Measurements from ENCODE around the gene NET1. TPM values are rescaled to one million over a fixed set of nuclear protein-coding genes. Genes with fewer than 3 reads are reported as not detected.

Gene NET1
- total RNA-seq, 1 donor from 2014 or later, result 90.5 TPM

DNA sequence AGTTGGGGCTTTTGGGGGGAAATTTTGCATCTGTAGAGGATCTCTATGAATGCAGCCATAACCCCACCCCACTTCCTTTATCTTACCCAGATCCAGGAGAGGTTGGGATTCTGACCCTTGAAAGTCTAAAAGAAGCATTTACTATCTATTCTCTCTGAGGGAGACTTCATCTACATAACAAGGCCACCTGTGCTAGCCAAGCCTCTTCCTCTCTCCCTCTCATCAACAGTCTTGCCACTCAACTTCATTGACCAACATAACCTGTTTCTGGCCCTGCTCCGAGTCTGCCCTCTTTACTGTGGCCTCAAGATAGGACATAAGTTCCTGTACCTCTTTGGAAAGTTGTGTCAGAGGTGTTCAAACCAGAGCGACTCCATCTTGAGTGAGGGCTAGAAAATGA lies 27.1 kb upstream of the NET1 start:
- Mint-ChIP-seq H3K4me3 (no peak overlapping the region), H3K27me3 (ENCODE audit: insufficient read depth, low read depth) (no peaks in the 10 kb centered on the region), H3K27ac (no peak overlapping the region)

DNA sequence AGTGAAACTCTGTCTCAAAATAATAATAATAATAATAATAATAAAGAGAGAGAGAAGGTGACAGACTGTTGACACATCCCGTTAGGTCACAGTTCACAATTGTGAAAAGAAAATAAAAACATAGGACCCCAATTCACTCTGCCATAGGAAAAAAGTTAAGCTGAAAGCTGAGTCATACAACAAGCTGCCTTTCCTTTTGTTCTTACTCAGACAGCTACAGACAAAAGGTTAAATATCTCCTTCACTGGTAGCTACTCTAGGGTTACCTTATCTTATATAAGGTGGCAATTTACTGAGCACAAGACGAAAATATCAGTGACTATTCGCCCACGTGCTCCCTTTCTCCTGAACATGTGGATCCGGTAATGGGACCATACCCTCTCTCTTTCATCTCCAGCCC lies 25.2 kb upstream of the NET1 start:
- H3K4me1 Mint-ChIP-seq, result no peaks in the 10 kb centered on the region
- Histone ChIP-seq H3K4me2 (no peak overlapping the region), H3K9ac (no peak overlapping the region), H3K27ac (no peak overlapping the region), H3K36me3 (no peaks in the 10 kb centered on the region), H3F3A (ENCODE audit: low read depth) (peaks cover 6% of the 10 kb centered on the region), H3K79me2 (ENCODE audit: low read depth) (no peaks in the 10 kb centered on the region), H4K20me1 (ENCODE audit: low read depth) (no peaks in the 10 kb centered on the region), H3K9me3 (ENCODE audit: low read depth) (peaks cover 18% of the 10 kb centered on the region), H2AFZ (replicated peaks) (no peak overlapping the region), H3K4me3 (no peak overlapping the region), H3K4me1 (no peaks in the 10 kb centered on the region), H3K27me3 (no peaks in the 10 kb centered on the region)
- no peaks in the 10 kb centered on the region for H3K36me3 Mint-ChIP-seq
- TF ChIP-seq EZH2phosphoT487 (IDR thresholded peaks at IDR 0.05), result no peak
- TF ChIP-seq, protein P1, sequence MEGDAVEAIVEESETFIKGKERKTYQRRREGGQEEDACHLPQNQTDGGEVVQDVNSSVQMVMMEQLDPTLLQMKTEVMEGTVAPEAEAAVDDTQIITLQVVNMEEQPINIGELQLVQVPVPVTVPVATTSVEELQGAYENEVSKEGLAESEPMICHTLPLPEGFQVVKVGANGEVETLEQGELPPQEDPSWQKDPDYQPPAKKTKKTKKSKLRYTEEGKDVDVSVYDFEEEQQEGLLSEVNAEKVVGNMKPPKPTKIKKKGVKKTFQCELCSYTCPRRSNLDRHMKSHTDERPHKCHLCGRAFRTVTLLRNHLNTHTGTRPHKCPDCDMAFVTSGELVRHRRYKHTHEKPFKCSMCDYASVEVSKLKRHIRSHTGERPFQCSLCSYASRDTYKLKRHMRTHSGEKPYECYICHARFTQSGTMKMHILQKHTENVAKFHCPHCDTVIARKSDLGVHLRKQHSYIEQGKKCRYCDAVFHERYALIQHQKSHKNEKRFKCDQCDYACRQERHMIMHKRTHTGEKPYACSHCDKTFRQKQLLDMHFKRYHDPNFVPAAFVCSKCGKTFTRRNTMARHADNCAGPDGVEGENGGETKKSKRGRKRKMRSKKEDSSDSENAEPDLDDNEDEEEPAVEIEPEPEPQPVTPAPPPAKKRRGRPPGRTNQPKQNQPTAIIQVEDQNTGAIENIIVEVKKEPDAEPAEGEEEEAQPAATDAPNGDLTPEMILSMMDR (IDR thresholded peaks at IDR 0.05), result no peak
- TF ChIP-seq EZH2 (IDR thresholded peaks at IDR 0.05), result no peak
- no peak overlapping the region for H3K4me3 Mint-ChIP-seq
- no peak overlapping the region for H3K27ac Mint-ChIP-seq
- peaks cover 3% of the 10 kb centered on the region for H3K27me3 Mint-ChIP-seq (ENCODE audit: insufficient read depth, low read depth)
- no peak for DNase-seq (ENCODE audit: low spot score)
- peaks cover 35% of the 10 kb centered on the region for H3K9me3 Mint-ChIP-seq

More for the DNA sequence above, 27.1 kb upstream of the NET1 start:
- Histone ChIP-seq H3F3A (ENCODE audit: low read depth) (no peaks in the 10 kb centered on the region), H3K79me2 (ENCODE audit: low read depth) (no peaks in the 10 kb centered on the region), H3K27me3 (no peaks in the 10 kb centered on the region), H3K9ac (no peak overlapping the region), H3K36me3 (no peaks in the 10 kb centered on the region), H4K20me1 (ENCODE audit: low read depth) (no peaks in the 10 kb centered on the region), H3K4me1 (no peaks in the 10 kb centered on the region), H3K4me2 (no peak overlapping the region), H3K27ac (no peak overlapping the region), H2AFZ (replicated peaks) (no peak overlapping the region), H3K4me3 (no peak overlapping the region), H3K9me3 (ENCODE audit: low read depth) (peaks cover 3% of the 10 kb centered on the region)
- DNase-seq (ENCODE audit: low spot score), result no peak
- H3K4me1 Mint-ChIP-seq, result no peaks in the 10 kb centered on the region
- H3K36me3 Mint-ChIP-seq, result no peaks in the 10 kb centered on the region
- no peak for TF ChIP-seq EZH2phosphoT487 (IDR thresholded peaks at IDR 0.05)
- TF ChIP-seq EZH2 (IDR thresholded peaks at IDR 0.05), result no peak
- TF ChIP-seq, protein P1 (IDR thresholded peaks at IDR 0.05), result no peak
- peaks cover 18% of the 10 kb centered on the region for H3K9me3 Mint-ChIP-seq

DNA sequence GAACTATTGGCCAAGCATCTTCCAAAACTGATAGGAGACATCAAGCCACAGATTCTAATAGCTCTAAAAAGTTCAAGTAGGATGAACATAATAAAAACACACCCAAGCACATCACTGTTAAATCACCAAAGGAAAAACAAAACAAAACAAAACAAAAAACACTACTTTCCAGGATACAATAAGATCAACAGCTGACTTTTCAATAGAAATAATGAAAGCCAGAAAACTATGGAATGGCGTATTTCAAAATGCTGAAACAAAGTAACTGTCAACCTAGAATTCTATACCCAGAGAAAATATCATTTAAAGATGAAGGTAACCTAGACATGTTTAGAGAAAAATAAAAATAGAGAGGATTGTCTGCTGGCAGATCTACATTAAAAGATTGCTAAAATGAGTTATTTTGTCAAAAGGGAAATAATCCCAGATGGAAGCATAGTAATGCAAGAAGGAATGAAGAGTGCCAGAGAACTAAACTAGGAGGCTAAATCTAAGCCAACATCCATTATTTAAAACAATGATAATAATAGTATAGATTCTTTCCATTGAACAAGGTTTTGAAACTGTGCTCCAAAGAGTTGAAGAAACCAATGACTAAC lies 21.7 kb upstream of the NET1 start:
- Histone ChIP-seq H3K9me3 (ENCODE audit: low read depth) (peaks cover 18% of the 10 kb centered on the region), H3K4me3 (no peak overlapping the region), H3K9ac (no peak overlapping the region), H3K36me3 (no peaks in the 10 kb centered on the region), H3F3A (ENCODE audit: low read depth) (peaks cover 6% of the 10 kb centered on the region), H3K4me2 (no peak overlapping the region), H2AFZ (replicated peaks) (no peak overlapping the region), H3K27ac (no peak overlapping the region), H3K27me3 (no peaks in the 10 kb centered on the region), H3K4me1 (no peaks in the 10 kb centered on the region), H3K79me2 (ENCODE audit: low read depth) (no peaks in the 10 kb centered on the region), H4K20me1 (ENCODE audit: low read depth) (no peaks in the 10 kb centered on the region)
- no peak for DNase-seq (ENCODE audit: low spot score)
- Mint-ChIP-seq H3K27me3 (ENCODE audit: insufficient read depth, low read depth) (peaks cover 3% of the 10 kb centered on the region), H3K27ac (no peak overlapping the region), H3K9me3 (peaks cover 43% of the 10 kb centered on the region), H3K4me1 (no peaks in the 10 kb centered on the region), H3K36me3 (no peaks in the 10 kb centered on the region), H3K4me3 (no peak overlapping the region)
- TF ChIP-seq EZH2phosphoT487 (IDR thresholded peaks at IDR 0.05), result no peak
- no peak for TF ChIP-seq EZH2 (IDR thresholded peaks at IDR 0.05)
- TF ChIP-seq, protein P1 (IDR thresholded peaks at IDR 0.05), result no peak

All from neural progenitor cell (in vitro differentiated cells).